Esophagus squamous epithelium (tissue), 4 donors: ENCODE measurements around the gene NME3.

Source experiments
- POLR2A ChIP-seq, 4 donors: fragments of 450-650 bp; IDR thresholded peaks; one replicate each; pipeline ENCODE4 v1.6.1; 2017; ENCODE audit warnings: antibody characterized with exemption in 4 of 4, mild to moderate bottlenecking in 4 of 4, moderate library complexity in 3 of 4
- TF ChIP-seq, protein P1 (sequence below), 6 experiments: fragments of 450-650 bp in 4 of 6; fragments of 200-600 bp in 2 of 6; sonication (generic) in 2 of 6; IDR thresholded peaks; one replicate each; pipeline ENCODE4 v1.5.1; 2016 to 2019; ENCODE audit warnings: antibody characterized with exemption in 6 of 6, mild to moderate bottlenecking in 4 of 6, moderate library complexity in 4 of 6

DNA sequence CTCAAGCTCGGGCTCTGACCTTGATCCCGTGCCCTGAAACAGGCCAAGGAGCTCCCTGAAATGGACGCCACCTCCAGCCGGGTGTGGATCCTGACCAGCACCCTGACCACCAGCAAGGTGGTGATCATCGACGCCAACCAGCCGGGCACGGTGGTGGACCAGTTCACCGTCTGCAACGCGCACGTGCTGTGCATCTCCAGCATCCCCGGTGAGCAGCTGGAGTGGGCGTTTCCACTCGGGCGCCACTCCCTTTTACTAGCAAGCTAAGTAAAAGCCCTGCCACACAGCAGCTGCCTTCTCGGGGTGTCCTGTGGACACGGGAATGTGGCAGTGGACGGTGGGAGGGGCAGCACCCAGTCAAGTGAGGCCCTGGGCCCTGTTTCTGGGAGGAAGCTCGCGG, 6.4 kb downstream of the NME3 start:
- TF ChIP-seq POLR2A (IDR thresholded peaks at IDR 0.05), result no peak
- TF ChIP-seq, protein P1, sequence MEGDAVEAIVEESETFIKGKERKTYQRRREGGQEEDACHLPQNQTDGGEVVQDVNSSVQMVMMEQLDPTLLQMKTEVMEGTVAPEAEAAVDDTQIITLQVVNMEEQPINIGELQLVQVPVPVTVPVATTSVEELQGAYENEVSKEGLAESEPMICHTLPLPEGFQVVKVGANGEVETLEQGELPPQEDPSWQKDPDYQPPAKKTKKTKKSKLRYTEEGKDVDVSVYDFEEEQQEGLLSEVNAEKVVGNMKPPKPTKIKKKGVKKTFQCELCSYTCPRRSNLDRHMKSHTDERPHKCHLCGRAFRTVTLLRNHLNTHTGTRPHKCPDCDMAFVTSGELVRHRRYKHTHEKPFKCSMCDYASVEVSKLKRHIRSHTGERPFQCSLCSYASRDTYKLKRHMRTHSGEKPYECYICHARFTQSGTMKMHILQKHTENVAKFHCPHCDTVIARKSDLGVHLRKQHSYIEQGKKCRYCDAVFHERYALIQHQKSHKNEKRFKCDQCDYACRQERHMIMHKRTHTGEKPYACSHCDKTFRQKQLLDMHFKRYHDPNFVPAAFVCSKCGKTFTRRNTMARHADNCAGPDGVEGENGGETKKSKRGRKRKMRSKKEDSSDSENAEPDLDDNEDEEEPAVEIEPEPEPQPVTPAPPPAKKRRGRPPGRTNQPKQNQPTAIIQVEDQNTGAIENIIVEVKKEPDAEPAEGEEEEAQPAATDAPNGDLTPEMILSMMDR (IDR thresholded peaks at IDR 0.05), result no peak
